GM18499 (cell line): ENCODE measurements around the gene TRPM3.
"Not testable (repeated sequence)": the region's sequence is repeated elsewhere in the genome, so short reads cannot be mapped to it uniquely, and the experiment has no call there.

Experiments used
- ATAC-seq: cut with Tn5 transposase; IDR thresholded peaks from one replicate; pipeline ENCODE4 v1.9.1; 2021; ENCODE audit warnings: moderate number of reproducible peaks; ENCODE audit not compliant: insufficient read depth, unreplicated experiment

Gene TRPM3

DNA sequence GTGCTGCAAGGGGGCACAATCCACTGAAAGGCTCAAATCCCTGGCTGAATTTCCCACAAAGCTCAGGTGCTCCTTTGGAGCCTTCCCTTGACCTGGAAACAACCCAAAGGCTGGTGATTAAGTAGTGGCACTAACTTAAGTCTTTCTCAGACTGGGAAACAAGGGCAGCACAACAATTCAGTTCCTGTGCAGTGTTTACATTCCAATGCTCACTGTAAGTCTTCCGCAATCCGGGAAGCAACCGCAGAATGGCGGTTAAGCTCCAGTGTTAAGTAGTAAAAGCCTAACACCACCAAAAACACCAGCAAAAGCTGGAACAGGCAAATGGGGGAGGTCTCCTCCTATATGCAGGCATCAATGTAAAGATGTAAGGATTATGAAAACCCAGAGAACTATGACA, 117.2 kb downstream of the TRPM3 start:
- no peak for ATAC-seq

DNA sequence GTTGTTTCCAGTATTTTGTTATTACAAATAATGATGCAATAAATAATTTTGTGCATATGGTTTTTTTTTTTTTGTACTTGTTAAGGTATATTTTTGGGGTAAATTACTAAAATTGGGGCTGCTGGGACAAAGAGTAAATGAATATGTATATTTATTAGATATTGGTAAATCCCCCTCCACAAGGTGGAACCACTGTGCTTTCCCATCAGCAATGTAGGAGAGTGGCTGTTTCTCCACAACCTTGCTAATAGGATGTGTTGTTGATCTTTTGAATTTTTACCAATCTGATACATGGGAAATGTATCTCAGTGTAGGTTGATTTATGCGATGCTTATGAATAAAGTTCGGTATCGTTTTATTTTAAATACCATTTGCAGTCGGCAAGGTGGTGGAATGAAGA, 118.1 kb downstream of the TRPM3 start:
- no peak for ATAC-seq

DNA sequence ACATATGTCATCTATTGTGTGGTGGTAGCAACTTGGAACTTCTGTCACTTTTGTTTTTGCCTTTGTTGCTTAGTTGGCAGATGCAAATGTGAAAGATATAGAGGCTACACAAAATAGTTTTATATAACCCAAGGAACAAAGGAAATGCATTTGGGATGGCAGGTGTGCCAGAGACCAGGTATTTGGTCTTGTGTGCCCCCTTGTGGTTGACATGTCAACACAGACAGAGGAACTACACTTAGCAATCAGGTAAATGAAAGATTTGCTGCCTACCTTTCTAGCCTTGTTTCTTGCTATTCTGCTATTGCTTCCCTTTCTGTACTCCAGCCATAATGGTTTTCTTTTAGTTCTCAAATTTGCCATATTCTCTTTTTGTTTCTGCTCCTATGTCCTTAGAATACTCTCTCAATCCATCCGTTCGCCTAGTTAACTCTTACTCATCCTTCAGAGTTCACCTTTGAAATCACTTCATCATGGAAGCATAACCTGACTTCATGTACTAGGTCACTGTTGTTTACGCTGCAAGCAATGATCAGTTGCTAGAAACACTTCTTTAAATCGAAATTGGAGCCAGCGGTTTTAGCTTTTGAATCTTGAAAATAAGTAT, 119.5 kb downstream of the TRPM3 start:
- ATAC-seq: no peak

DNA sequence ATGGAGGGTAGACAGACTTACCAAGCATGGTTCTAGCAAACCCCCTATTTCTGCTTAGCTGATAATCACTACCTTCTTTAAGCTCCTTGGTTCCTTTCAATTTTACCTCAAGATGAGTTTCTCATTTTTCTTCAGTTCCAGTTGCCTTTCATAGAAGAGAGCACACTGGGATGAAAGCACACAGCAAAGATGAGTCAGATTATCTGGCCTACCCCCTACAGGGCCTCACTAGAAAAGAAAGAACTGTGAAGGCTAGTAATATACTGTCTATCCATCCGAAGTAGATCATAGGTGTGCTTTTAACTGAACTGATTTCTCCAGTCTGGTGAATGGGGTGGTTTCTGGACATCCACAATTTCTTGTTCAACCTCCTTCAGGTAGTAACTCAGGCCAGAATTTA, 122.5 kb downstream of the TRPM3 start:
- no peak for ATAC-seq

- ATAC-seq: no peak
Measured at GRCh38 chr9:70995511-70995910, 125.9 kb downstream of the TRPM3 start.

- no peak for ATAC-seq
Measured at GRCh38 chr9:70994582-70994981, 126.8 kb downstream of the TRPM3 start.

DNA sequence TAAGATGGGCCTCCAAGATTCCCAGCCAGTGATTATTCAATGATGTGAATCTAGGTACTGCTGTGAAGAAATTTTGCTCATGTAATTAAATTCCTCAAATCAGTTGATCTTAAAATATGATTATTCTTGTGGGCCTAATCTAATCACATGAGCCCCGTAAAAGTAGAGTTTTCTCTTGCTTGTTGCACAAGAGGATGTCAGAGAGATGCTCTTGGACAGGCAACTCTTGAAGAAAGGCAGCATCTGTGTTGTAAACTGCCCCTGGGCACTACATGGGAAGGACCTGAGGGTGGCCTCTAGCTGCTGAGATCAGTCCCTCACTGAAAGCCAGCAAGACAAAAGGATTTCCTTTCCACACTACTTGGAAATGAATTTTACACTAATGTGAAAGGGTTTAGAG, 132.9 kb downstream of the TRPM3 start:
- ATAC-seq: no peak

GRCh38 chr9:70987986-70988385, 133.4 kb downstream of the TRPM3 start:
- no peak for ATAC-seq

- ATAC-seq: no peak
Measured at GRCh38 chr9:70986984-70987383, 134.4 kb downstream of the TRPM3 start.

DNA sequence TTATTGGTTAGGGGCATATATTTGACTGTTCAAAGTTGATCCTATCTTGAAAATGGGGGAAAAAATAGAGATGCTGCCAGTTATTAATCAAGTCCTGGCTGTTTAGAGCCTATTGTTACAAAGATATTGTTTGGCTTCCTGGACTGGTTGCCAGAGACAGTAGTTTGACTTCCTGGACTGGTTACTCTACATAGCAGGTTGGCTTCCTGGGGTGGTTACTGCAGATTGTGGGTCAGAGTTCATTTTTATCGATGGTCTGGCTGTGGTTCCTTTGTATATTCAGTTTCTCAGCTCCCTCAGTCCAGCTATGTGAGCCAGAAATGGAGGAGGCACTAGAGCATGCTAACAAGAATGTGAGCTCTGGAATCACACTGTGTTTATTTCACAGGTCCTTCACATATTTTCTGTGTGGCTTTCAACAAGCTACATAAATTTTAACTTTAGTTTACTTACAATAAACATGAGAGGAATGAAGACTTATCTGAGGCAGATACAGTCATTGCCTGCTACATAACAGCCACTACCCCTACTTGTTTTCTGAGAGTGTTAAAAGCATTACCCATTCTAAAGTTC, 137.6 kb downstream of the TRPM3 start:
- no peak for ATAC-seq

- ATAC-seq: no peak
Measured at GRCh38 chr9:70981312-70981711, 140.1 kb downstream of the TRPM3 start.

- no peak for ATAC-seq
Measured at GRCh38 chr9:70979966-70980365, 141.5 kb downstream of the TRPM3 start.

DNA sequence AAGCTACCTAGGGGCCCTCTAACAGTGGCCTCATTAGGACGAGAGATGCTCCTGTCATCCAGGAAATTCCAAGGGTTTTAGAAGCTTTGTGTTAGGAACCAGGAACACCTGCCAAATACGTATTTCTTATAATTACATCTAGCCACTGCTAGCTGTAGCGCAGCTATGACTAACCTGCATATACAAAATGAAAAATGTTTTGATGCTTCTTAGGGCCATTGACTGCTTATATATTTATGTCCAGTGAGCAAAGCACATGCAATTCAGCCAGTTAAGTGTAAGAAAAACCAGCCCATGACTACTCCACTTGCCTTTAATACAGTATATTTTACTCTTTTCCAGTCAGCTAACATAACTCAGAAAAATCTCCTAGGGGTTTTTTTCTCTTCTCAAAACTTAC, 143.3 kb downstream of the TRPM3 start:
- ATAC-seq: no peak

DNA sequence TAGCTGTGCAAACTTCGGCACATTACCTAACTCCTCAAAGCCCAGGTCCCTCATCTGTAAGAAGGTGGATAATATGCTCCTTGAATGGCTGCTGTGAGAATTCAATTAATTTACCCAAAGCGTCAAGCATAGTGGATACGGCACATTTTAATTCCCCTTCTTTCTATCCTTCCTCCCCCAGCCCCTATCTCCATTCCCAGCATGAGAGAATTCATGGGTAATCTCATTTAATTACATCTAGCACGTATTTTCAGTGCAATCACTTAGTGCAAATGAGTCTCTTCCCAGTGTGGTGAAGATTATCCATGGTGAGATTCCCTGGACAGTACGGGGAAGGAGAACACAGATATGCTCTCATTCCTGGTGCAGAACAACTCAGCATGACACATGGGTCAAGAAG, 145.6 kb downstream of the TRPM3 start:
- no peak for ATAC-seq

GRCh38 chr9:70971723-70972122, 149.7 kb downstream of the TRPM3 start:
- ATAC-seq: no peak

- ATAC-seq: not testable (repeated sequence)
Measured at GRCh38 chr9:70966380-70966779, 155.0 kb downstream of the TRPM3 start.

DNA sequence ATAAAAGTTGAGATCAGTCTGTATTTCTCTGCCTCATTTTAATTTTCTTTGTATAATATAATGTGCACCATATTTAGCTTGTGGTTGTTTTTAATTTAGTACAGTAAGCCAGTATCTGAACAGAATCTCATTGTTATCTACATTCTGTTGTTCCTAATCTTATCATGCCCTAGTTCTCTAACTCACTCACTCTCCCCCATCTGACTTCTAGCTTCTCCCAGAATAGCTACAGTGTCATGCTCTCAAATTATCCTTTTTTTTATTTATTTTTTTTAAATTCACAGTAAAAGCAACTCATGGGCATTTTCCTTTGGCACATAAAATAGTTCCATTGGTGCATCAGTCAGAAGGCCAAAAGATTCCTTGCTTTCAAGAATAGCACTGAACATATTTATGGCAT, 156.6 kb downstream of the TRPM3 start:
- ATAC-seq: no peak

DNA sequence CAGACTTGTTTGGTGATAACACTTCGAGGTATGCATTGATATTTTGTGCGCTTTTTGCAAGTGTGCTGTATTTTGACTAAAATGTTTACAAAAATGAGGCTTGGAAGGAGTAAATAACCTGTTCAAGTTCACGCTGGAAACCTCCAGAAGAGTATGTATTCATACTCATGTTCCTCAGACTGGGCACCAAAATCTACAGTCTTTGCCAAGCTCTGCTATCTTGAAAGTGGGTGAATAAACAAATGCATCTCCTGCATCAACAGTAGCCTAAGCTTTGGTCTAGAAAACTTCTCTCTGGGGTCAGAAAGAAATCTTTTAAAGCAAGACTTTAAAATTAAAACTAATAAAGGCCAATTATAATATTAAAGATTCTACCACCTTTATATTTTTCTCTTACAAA, 157.9 kb downstream of the TRPM3 start:
- no peak for ATAC-seq

- no peak for ATAC-seq
Measured at GRCh38 chr9:70962761-70963440, 158.5 kb downstream of the TRPM3 start.

- ATAC-seq: no peak
Measured at GRCh38 chr9:70959366-70959765, 162.1 kb downstream of the TRPM3 start.

DNA sequence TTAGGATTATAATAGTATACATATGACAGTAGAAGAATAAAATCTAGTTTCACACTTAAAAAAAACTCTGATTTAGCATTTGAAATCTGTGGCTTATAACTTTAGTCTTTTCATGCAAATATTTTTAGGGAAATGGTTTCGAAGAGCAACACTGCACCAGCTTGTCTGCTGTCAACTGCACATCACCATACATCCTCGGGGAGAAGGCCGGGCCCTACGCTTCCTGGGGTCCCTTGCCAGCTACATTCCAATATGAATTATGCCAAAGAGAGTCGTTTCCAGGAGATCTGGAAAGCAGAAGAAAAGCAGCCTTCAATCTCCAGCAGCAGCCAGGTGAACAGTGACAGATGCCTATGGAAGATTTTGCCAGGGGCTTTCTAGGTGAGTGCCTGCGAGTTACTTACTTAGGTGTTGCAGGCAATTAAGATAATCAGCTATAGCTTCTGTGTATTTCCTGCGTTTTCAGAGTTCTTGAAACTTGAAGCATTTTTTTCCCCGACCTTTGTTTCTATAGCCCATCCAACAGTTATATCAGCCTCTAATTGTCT, 166.8 kb downstream of the TRPM3 start:
- no peak for ATAC-seq

- no peak for ATAC-seq
Measured at GRCh38 chr9:70954126-70954525, 167.3 kb downstream of the TRPM3 start.
